ENCODE data around the gene MFSD12.

DNA sequence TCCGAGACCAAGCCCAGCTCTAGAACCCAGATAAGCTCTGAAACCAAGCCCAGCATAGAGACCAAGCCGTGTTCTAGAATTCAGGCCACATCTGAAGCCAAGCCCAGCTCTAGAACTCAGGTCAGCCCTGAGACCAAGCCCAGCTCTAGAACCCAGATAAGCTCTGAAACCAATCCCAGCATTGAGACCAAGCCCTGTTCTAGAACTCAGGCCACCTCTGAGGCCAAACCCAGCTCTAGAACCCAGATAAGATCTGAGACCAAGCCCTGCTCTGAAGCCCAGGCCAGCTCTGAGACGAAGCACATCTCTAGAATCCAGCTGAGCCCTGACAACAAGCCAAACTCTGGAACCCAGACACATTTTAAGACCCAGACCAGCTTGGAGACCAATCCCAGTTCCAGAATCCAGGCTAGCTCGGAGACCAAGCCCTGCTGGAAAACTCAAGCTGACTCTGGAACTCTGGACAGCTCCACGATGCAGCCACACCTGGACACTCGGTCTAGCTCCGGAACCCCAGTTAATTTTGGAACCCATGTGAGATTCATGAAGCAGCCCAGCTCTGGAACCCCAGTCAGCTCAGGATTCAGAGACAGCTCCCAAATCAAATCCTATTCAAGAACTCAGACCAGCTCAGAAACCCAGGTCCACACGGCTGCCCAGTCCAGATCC lies 33.7 kb upstream of the MFSD12 start:
- no peak for TF ChIP-seq POLR2AphosphoS5 (IDR thresholded peaks at IDR 0.05)
- TF ChIP-seq POLR2A (IDR thresholded peaks at IDR 0.05) = no peak
- TF ChIP-seq CTCF (IDR thresholded peaks at IDR 0.05) = no peak
- TF ChIP-seq EP300 (IDR thresholded peaks at IDR 0.05) = no peak
